ENCODE results near the gene GINS1. TPM values are rescaled to one million over a fixed set of nuclear protein-coding genes. Genes with fewer than 3 reads are reported as not detected.

GINS1 gene
- total and polyA plus RNA-seq, 2 of the 13 experiments (the other 11 are each of a cell fraction or from before 2014, with no cell fraction given): 14.6 to 59.9 TPM

DNA sequence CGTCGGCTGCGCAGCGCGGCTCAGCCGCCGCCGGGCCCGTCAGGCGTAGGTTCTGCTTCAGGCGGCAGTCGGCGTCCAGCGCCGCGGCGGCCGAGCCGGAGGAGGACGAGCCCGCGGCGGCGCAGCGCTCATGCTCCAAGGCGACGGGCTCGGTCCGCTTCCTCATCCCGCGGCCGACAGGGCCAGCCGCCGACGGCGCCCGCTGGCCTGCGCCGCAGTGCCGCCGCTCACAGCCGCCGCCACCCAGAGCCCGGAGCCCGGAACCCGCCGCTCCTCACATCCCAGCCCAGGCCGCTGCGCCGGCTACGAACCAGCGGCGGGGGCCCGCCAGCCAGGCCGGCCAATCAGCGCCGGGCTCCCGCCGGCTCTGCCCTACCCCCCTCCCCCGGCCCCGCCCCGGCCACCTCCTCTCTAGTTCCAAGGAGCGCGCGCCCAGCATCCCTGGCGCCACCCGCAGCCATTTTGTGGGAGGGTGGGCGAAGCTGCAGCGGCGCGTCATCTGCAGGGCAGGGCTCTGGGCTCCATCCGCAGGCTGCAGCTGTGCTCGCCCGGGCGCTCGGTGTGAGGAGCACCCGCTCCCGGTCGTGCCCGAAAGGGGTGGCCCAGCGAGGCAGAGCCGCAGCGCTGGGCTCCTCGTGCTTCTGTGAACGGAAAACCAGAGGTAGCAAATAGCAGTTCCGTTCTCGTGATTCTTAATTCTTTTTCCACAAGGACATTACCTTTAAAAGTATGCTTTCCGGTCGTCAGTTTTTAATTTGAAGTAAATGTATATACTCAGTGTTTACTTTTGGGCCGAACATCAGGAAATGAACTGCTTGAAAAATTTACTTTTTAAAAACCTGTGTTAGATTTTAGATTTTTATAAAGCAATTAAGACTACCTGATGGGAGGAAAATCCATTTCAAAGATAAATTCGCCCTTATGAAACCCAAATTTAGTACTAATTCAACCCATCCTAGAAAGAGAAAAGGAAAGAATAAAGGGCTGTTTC is 16.6 kb upstream of the GINS1 start, which contains the start of gene ABHD12 (continued):
- TF ChIP-seq, protein P1, sequence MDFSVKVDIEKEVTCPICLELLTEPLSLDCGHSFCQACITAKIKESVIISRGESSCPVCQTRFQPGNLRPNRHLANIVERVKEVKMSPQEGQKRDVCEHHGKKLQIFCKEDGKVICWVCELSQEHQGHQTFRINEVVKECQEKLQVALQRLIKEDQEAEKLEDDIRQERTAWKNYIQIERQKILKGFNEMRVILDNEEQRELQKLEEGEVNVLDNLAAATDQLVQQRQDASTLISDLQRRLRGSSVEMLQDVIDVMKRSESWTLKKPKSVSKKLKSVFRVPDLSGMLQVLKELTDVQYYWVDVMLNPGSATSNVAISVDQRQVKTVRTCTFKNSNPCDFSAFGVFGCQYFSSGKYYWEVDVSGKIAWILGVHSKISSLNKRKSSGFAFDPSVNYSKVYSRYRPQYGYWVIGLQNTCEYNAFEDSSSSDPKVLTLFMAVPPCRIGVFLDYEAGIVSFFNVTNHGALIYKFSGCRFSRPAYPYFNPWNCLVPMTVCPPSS (IDR thresholded peaks at IDR 0.05): no peak
- TF ChIP-seq ZNF329 (CRISPR knock-in tag; IDR thresholded peaks at IDR 0.05; ENCODE audit: low read depth): no peak
- TF ChIP-seq CENPX (CRISPR knock-in tag; IDR thresholded peaks at IDR 0.05): no peak
- TF ChIP-seq GFI1 (CRISPR knock-in tag; IDR thresholded peaks at IDR 0.05; ENCODE audit: borderline replicate concordance): 0 out of 2 replicates have a peak, but pooled peaks have one; percentile 59
- no peak; the same call in 1 of the 2 replicates for TF ChIP-seq RFX3 (CRISPR knock-in tag; IDR thresholded peaks at IDR 0.05)
- TF ChIP-seq ZNF570 (CRISPR knock-in tag; IDR thresholded peaks at IDR 0.05; ENCODE audit: borderline replicate concordance): no peak
- no peak for TF ChIP-seq PCBP2 (optimal IDR thresholded peaks at IDR 0.05; ENCODE audit: low read depth, low read length, poor library complexity, severe bottlenecking)
- peak; percentile 31; the same call in 1 of the 2 replicates for TF ChIP-seq ZNF724P (CRISPR knock-in tag; IDR thresholded peaks at IDR 0.05; ENCODE audit: borderline replicate concordance)
- no peak for TF ChIP-seq NR2F6 (IDR thresholded peaks at IDR 0.05)
- TF ChIP-seq NR2F6 (CRISPR knock-in tag; IDR thresholded peaks at IDR 0.05): peak; percentile 70
- peak; percentile 83; the same call in 1 of the 2 replicates for TF ChIP-seq ZNF124 (CRISPR knock-in tag; IDR thresholded peaks at IDR 0.05)
- peak; percentile 93 for TF ChIP-seq ZNF318 (CRISPR knock-in tag; IDR thresholded peaks at IDR 0.05)
- peak; percentile 57; the same call in 1 of the 2 replicates for TF ChIP-seq ZBTB20 (CRISPR knock-in tag; IDR thresholded peaks at IDR 0.05; ENCODE audit: borderline replicate concordance, low read depth)
- 0 out of 2 replicates have a peak, but pooled peaks have one; percentile 47 for TF ChIP-seq KDM5A (IDR thresholded peaks at IDR 0.05; ENCODE audit: borderline replicate concordance, low read length)
- TF ChIP-seq SALL1 (CRISPR knock-in tag; IDR thresholded peaks at IDR 0.05): peak; percentile 95
- peak; percentile 85; the same call in 1 of the 2 replicates for TF ChIP-seq ZFP36L2 (CRISPR knock-in tag; IDR thresholded peaks at IDR 0.05)
- TF ChIP-seq FOXA1 (IDR thresholded peaks at IDR 0.05): no peak
- peak; percentile 58 for TF ChIP-seq FOXA1 (CRISPR knock-in tag; IDR thresholded peaks at IDR 0.05)
- no peak for TF ChIP-seq KLF15 (CRISPR knock-in tag; IDR thresholded peaks at IDR 0.05; ENCODE audit: borderline replicate concordance)
- TF ChIP-seq ZNF232 (CRISPR knock-in tag; IDR thresholded peaks at IDR 0.05; ENCODE audit: borderline replicate concordance): peak; percentile 93
- TF ChIP-seq THYN1 (CRISPR knock-in tag; IDR thresholded peaks at IDR 0.05; ENCODE audit: borderline replicate concordance, low read depth): peak; percentile 59; the same call in 1 of the 2 replicates

Data from HepG2 (cell line).